Sigmoid colon (tissue), 7 donors: ENCODE data around the gene MORF4L1. TPM values are rescaled to one million over a fixed set of nuclear protein-coding genes. Genes with fewer than 3 reads are reported as not detected.
"Not testable (repeated sequence)": the region's sequence is repeated elsewhere in the genome, so short reads cannot be mapped to it uniquely, and the experiment has no call there.

Experiments
- DNase-seq: peaks from one replicate; pipeline ENCODE4 v3.0.0-alpha.2; 2019
- H3K27ac ChIP-seq, 4 donors: fragments of 200-600 bp; sonication (generic); one replicate each; pipeline ENCODE4 v1.5.1; 2016 to 2019; ENCODE audit warnings: mild to moderate bottlenecking in 1 of 4
- H3K27me3 ChIP-seq, 3 donors: fragments of 200-600 bp; sonication (generic); one replicate each; pipeline ENCODE4 v1.5.1; 2019; ENCODE audit warnings: mild to moderate bottlenecking in 1 of 3
- H3K36me3 ChIP-seq, 4 donors: fragments of 200-600 bp; sonication (generic); one replicate each; pipeline ENCODE4 v1.5.1; 2016 to 2019
- H3K4me1 ChIP-seq, 4 donors: fragments of 200-600 bp; sonication (generic); one replicate each; pipeline ENCODE4 v1.5.1; 2017 to 2019
- H3K4me3 ChIP-seq, 4 donors: fragments of 200-600 bp; sonication (generic); one replicate each; pipeline ENCODE4 v1.5.1; 2017 to 2019; ENCODE audit warnings: mild to moderate bottlenecking in 2 of 4, moderate library complexity in 1 of 4
- H3K9me3 ChIP-seq, 4 donors: fragments of 200-600 bp in 3 of 4; sonication (generic) in 3 of 4; one replicate each; pipeline versions ENCODE4 v1.5.1 to v1.6.1; 2013 to 2019
- EP300 ChIP-seq, 4 donors: sonication (generic); formaldehyde crosslinking; IDR thresholded peaks; one replicate each; pipeline ENCODE4 v1.6.1; 2017; ENCODE audit warnings: antibody characterized with exemption in 4 of 4
- POLR2A ChIP-seq, 2 donors: fragments of 450-650 bp; IDR thresholded peaks; one replicate each; pipeline ENCODE4 v1.6.1; 2016; ENCODE audit warnings: antibody characterized with exemption in 2 of 2, mild to moderate bottlenecking in 2 of 2, moderate library complexity in 2 of 2
- POLR2AphosphoS5 ChIP-seq, 4 donors: sonication (generic); formaldehyde crosslinking; IDR thresholded peaks; one replicate each; pipeline ENCODE4 v1.6.1; 2017; ENCODE audit warnings: antibody characterized with exemption in 4 of 4
- WGBS, 2 donors: extraction: QIAGEN DNeasy Blood & Tissue Kit; methylation state at CpG; one replicate each; pipeline ENCODE4 v1.1.7; 2013; 5-methylcytosine and 5-hydroxymethylcytosine counted together
- intact Hi-C: fragments of 100-400 bp; cut with DNase I; formaldehyde crosslinking; loops from one replicate; pipeline ENCODE4 v1.15.1; 2023
- polyA plus RNA-seq, 3 donors: library from polyadenylated mRNA; stranded (reverse); fragments of 200-250 nt; gene quantifications; one replicate each; pipeline ENCODE4 v1.2.3, GENCODE V29; 2013
- total RNA-seq, 4 donors: library from RNA; depleted of rRNA; stranded (reverse); fragments of >200 nt; gene quantifications; one replicate each; pipeline ENCODE4 v1.1.0, GENCODE V29; 2016
- TF ChIP-seq, protein P1 (sequence below), 4 experiments: fragments of 450-650 bp in 3 of 4; fragments of 200-600 bp in 1 of 4; IDR thresholded peaks; one replicate each; pipeline ENCODE4 v1.5.1; 2016 to 2019; ENCODE audit warnings: antibody characterized with exemption in 4 of 4, mild to moderate bottlenecking in 3 of 4, moderate library complexity in 2 of 4
- donor health status: healthy with polysubstance abuse.
- donor health status: Bipolar disorder and iron deficiency.
- donor health status: healthy.

Gene MORF4L1
- total and polyA plus RNA-seq, 7 donors: 245 to 500 (median 318) TPM

DNA sequence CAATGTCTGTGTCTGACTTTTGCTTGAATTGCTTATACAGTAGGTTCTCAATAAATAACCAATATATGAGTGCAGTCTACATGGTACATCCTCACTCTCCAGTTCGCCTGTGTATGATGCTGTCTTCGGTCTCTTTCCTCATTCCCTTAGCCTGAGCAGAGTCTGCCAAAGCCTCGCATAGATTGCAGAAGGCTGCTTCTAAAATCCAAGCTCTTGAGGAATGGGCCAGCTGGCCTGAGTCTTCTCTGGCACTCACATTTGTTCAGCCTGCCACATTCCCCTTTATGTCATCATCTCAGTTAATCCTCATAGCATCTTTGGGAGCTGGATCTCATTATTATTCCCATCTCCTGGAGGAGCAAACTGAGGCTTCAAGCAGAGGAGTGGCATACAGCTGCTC lies 34.2 kb upstream of the MORF4L1 start:
- TF ChIP-seq, protein P1, sequence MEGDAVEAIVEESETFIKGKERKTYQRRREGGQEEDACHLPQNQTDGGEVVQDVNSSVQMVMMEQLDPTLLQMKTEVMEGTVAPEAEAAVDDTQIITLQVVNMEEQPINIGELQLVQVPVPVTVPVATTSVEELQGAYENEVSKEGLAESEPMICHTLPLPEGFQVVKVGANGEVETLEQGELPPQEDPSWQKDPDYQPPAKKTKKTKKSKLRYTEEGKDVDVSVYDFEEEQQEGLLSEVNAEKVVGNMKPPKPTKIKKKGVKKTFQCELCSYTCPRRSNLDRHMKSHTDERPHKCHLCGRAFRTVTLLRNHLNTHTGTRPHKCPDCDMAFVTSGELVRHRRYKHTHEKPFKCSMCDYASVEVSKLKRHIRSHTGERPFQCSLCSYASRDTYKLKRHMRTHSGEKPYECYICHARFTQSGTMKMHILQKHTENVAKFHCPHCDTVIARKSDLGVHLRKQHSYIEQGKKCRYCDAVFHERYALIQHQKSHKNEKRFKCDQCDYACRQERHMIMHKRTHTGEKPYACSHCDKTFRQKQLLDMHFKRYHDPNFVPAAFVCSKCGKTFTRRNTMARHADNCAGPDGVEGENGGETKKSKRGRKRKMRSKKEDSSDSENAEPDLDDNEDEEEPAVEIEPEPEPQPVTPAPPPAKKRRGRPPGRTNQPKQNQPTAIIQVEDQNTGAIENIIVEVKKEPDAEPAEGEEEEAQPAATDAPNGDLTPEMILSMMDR (IDR thresholded peaks at IDR 0.05): no peak
- TF ChIP-seq EP300 (IDR thresholded peaks at IDR 0.05) (no peak), POLR2A (IDR thresholded peaks at IDR 0.05) (no peak), POLR2AphosphoS5 (IDR thresholded peaks at IDR 0.05) (no peak)
- Histone ChIP-seq H3K27ac (no peak overlapping the region), H3K4me1 (no peaks in the 10 kb centered on the region), H3K36me3 (no peaks in the 10 kb centered on the region), H3K9me3 (no peaks in the 10 kb centered on the region), H3K27me3 (no peaks in the 10 kb centered on the region), H3K4me3 (no peak overlapping the region)
- intact Hi-C loops: no loop called here
- DNase-seq: no peak
- 80 to 86% methylated on average over 3 of the region's 3 CpGs for WGBS, 2 donors

DNA sequence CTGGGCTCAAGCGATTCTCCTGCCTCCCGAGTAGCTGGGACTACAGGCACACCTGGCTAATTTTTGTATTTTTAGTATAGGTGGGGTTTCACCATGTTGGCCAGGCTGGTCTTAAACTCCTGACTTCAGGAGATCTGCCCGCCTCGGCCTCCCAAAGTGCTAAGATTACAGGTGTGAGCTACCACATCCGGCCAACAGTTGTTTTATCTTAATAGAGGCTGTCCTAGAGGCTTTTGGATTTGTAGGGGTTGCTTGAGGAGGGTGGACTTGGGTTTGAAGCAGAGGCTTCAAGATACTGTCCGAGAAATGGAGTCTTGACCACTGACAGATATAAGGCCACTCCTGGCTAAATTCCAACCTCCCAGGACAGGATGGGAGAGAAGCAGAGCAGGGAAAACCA lies 33.5 kb upstream of the MORF4L1 start:
- WGBS, 2 donors: 93 to 94% methylated on average over 6 of the region's 6 CpGs
- H3K4me1 ChIP-seq, H3K27ac ChIP-seq, DNase-seq, H3K4me3 ChIP-seq, H3K36me3 ChIP-seq, H3K27me3 ChIP-seq, intact Hi-C loops, H3K9me3 ChIP-seq: not testable (repeated sequence)

DNA sequence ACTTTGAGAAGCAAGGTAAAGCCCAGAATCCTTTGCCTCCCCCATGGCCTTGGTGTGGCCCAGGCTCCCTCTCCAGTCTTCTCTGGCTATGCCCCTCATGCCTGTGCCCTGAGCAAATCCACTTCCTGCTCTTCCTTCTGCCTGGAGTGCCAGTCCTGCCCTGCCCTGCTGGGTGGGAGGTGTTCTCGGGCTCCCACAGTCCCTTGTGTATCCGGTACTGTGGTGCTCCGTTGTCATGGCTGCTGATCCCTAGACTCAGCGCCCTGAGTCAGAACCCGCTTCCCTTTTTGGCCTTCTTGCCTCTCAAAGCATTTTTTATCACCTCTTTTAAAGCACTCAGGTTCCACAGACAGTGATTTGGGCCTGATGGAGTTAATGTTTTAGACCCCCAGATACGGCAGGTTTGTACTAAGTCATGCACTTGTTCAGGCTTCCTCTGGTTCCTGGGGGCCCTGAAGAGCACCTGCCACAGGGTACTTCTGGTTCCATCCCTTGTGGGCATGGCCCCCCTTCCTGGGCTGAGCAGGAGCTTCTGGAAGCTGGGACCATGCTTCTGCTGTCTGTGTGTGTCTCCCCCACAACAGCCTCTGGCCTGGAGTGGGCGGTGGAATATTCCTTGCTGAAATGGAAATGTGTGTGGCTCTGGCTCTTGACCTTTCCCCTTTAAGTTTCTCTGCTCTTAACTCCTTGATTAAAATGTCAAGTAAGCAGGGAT lies 31.9 kb upstream of the MORF4L1 start:
- no peaks in the 10 kb centered on the region for H3K4me1 ChIP-seq
- H3K4me3 ChIP-seq: no peak overlapping the region
- TF ChIP-seq POLR2A (IDR thresholded peaks at IDR 0.05): no peak
- H3K27ac ChIP-seq: peak overlapping the region in 1 of 4 donors; percentile 25
- no peaks in the 10 kb centered on the region for H3K27me3 ChIP-seq
- no peaks in the 10 kb centered on the region for H3K36me3 ChIP-seq
- WGBS, 2 donors: 76 to 79% methylated on average over 7 of the region's 7 CpGs
- intact Hi-C loops: no loop called here
- no peak for DNase-seq
- H3K9me3 ChIP-seq: no peaks in the 10 kb centered on the region

DNA sequence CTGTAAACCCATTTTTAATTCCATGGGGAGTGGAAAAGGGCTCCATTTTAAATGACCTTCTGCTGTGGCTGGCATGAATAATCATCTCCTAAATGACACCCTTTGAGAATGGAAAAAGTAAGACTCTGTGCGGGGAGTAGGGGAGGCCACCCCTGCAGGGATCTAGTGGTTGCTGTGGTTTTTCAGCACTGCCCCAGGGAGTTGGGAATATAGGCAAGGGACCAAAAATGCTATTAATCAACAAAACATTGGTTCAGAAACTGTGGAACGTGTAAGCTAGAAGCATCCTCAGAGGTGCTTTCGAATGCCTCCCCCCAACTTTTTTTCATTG lies 31.3 kb upstream of the MORF4L1 start:
- TF ChIP-seq, protein P1 (IDR thresholded peaks at IDR 0.05): no peak
- TF ChIP-seq POLR2A (IDR thresholded peaks at IDR 0.05) (no peak), EP300 (IDR thresholded peaks at IDR 0.05) (no peak), POLR2AphosphoS5 (IDR thresholded peaks at IDR 0.05) (no peak)
- Histone ChIP-seq H3K36me3 (no peaks in the 10 kb centered on the region), H3K27me3 (no peaks in the 10 kb centered on the region), H3K4me3 (no peak overlapping the region), H3K27ac (no peak overlapping the region), H3K9me3 (no peaks in the 10 kb centered on the region), H3K4me1 (no peaks in the 10 kb centered on the region)
- WGBS, 2 donors: 54 to 76% methylated on average over 3 of the region's 3 CpGs
- DNase-seq: no peak
- intact Hi-C loops: no loop called here

DNA sequence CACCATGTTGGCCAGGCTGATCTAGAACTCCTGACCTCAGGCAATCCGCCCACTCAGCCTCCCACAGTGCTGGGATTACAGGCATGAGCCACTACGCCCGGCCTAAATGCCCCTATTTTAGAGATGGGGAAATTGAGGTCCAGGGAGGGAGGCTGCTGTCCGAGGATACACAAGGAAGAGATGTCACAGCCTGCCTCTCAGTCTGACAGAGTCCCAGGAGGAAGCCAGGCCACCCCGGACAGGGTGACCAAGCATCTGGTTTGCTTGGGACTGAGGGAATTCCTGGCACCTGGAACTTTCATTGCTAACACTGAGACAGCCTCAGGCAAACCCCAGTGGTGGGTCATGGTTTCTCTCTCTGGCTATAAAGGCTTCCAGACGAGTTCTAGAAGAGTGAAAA lies 30.8 kb upstream of the MORF4L1 start:
- no peaks in the 10 kb centered on the region for H3K9me3 ChIP-seq
- no peak overlapping the region for H3K4me3 ChIP-seq
- no peaks in the 10 kb centered on the region for H3K4me1 ChIP-seq
- no peak overlapping the region for H3K27ac ChIP-seq
- no peak for TF ChIP-seq EP300 (IDR thresholded peaks at IDR 0.05)
- TF ChIP-seq POLR2A (IDR thresholded peaks at IDR 0.05): no peak
- H3K36me3 ChIP-seq: no peaks in the 10 kb centered on the region
- intact Hi-C loops: no loop called here
- DNase-seq: no peak
- 81 to 86% methylated on average over 6 of the region's 6 CpGs for WGBS, 2 donors
- no peaks in the 10 kb centered on the region for H3K27me3 ChIP-seq

DNA sequence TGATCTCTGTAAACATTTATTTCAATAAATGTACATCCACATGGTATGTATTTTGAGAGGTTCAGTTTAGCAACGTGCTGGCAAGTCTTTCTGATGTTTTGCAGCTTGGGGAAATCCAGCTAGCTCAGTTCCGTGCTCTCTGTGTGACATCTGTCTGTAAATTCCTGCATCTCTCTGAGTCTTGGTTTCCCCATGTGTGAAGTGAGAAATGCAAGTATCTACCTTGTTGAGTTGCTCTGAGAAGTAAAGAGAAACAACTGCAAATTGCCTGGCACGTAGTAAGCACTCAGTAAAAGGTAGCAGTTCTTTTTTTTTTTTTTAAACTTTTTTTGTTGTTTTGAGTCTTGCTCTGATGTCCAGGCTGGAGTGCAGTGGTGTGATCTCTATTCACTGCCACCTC lies 30.2 kb upstream of the MORF4L1 start:
- TF ChIP-seq POLR2AphosphoS5 (IDR thresholded peaks at IDR 0.05) (no peak), EP300 (IDR thresholded peaks at IDR 0.05) (no peak), POLR2A (IDR thresholded peaks at IDR 0.05) (no peak)
- TF ChIP-seq, protein P1 (IDR thresholded peaks at IDR 0.05): no peak
- no peaks in the 10 kb centered on the region for H3K4me1 ChIP-seq
- H3K9me3 ChIP-seq: no peaks in the 10 kb centered on the region
- no peak for DNase-seq
- 69 to 71% methylated on average over 3 of the region's 3 CpGs for WGBS, 2 donors
- intact Hi-C loops: no loop called here
- H3K4me3 ChIP-seq: no peak overlapping the region
- H3K36me3 ChIP-seq: no peaks in the 10 kb centered on the region
- no peak overlapping the region for H3K27ac ChIP-seq
- H3K27me3 ChIP-seq: no peaks in the 10 kb centered on the region

DNA sequence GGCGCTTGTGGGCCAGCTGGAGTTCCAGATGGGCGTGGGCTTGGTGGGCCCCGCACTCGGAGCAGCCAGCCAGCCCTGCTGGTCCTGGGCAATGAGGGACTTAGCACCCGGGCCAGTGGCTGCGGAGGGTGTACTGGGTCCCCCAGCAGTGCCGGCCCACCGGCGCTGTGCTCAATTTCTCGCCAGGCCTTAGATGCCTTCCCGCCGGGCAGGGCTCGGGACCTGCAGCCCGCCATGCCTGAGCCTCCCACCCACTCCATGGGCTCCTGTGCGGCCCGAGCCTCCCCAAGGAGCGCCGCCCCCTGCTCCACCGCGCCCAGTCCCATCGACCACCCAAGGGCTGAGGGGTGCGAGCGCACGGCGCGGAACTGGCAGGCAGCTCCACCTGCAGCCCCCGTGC lies 25.8 kb upstream of the MORF4L1 start:
- H3K27me3 ChIP-seq, DNase-seq, H3K9me3 ChIP-seq, H3K27ac ChIP-seq, H3K4me1 ChIP-seq, H3K36me3 ChIP-seq, H3K4me3 ChIP-seq, intact Hi-C loops: not testable (repeated sequence)
- 92 to 98% methylated on average over 27 of the region's 27 CpGs for WGBS, 2 donors

DNA sequence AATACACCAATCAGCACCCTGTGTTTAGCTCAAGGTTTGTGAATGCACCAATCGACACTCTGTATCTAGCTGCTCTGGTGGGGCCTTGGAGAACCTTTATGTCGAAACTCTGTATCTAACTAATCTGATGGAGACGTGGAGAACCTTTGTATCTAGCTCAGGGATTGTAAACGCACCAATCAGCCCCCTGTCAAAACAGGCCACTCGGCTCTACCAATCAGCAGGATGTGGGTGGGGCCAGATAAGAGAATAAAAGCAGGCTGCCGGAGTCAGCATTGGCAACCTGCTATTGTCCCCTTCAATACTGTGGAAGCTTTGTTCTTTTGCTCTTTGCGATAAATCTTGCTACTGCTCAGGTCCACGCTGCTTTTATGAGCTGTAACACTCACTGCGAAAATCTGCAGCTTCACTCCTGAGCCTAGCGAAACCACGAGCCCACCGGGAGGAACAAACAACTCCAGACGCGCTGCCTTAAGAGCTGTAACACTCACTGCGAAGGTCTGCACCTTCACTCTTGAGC lies 25.2 kb upstream of the MORF4L1 start:
- H3K27ac ChIP-seq, H3K36me3 ChIP-seq, DNase-seq, intact Hi-C loops, H3K27me3 ChIP-seq, H3K4me3 ChIP-seq, H3K4me1 ChIP-seq, H3K9me3 ChIP-seq: not testable (repeated sequence)
- WGBS, 2 donors: 78 to 86% methylated on average over 15 of the region's 15 CpGs
